HCT116 (cell line): ENCODE data around the gene TNFRSF17. TPM values are rescaled to one million over a fixed set of nuclear protein-coding genes. Genes with fewer than 3 reads are reported as not detected.

ENCODE experiments used
- ATAC-seq: fragments of 200-7000 bp; cut with Tn5 transposase; 2 replicates; pipeline ENCODE4 v1.9.1; 2020; ENCODE audit warnings: mild to moderate bottlenecking, moderate library complexity
- BruUV-seq: library from RNA; stranded (reverse); fragments of 400-500 nt; replicated peaks from 2 replicates; lab custom pipeline; 2021; lab: Mats Ljungman, UMichigan
- CTCF ChIA-PET: fragments of 300-600 bp; sonication (Branson Sonifier 250); formaldehyde crosslinking; loops from one replicate; lab custom pipeline; 2021; ENCODE audit warnings: antibody characterized with exemption; lab: Charles Lee
- POLR2A ChIA-PET: fragments of 300-600, 350-600 bp; sonication (Branson Sonifier 250); formaldehyde crosslinking; loops from one replicate; lab custom pipeline; 2021; ENCODE audit warnings: antibody characterized with exemption; lab: Charles Lee
- RAD21 ChIA-PET, 2 experiments: fragments of 300-600 bp; sonication (Branson Sonifier 250); formaldehyde crosslinking; loops; one replicate each; lab custom pipeline; 2023; ENCODE audit warnings: low total read pairs in 2 of 2; ENCODE audit not compliant: uncharacterized antibody in 2 of 2, unreplicated experiment in 2 of 2, low non-redundant PET in 1 of 2; lab: Charles Lee
- DNase-seq: peaks from one replicate; pipeline ENCODE4 v3.0.0-alpha.2; 2010; ENCODE audit warnings: low read depth, low spot score
- H2AFZ ChIP-seq: fragments of 200-600 bp; shearing (Covaris generic), sonication (generic); 2 replicates; pipeline ENCODE4 v1.6.1; 2017; ENCODE audit warnings: low read depth, mixed run types, mixed read lengths, antibody characterized with exemption, low read length; ENCODE audit not compliant: poor library complexity, severe bottlenecking
- H3K27ac ChIP-seq: 2 replicates; pipeline ENCODE4 v1.5.1; 2012; ENCODE audit warnings: low read depth, low read length
- H3K27me3 ChIP-seq: fragments of 200-600 bp; sonication (generic); 2 replicates; pipeline ENCODE4 v1.6.1; 2016; ENCODE audit warnings: mixed run types, low read length, mixed read lengths; ENCODE audit not compliant: insufficient read depth
- H3K36me3 ChIP-seq, 2 experiments: fragments of 200-500 bp in 1 of 2; fragments of 200-600 bp in 1 of 2; sonication (Bioruptor generic) in 1 of 2; sonication (generic) in 1 of 2; 2 replicates each; pipeline versions ENCODE4 v1.5.1 to v1.6.1; 2014 to 2016; ENCODE audit warnings: low read length in 2 of 2, inconsistent platforms in 1 of 2, mixed read lengths in 1 of 2, mixed run types in 1 of 2; ENCODE audit not compliant: insufficient read depth in 2 of 2, control insufficient read depth in 1 of 2
- H3K4me1 ChIP-seq, 2 experiments: fragments of 200-600 bp in 1 of 2; sonication (generic) in 1 of 2; 2 replicates each; pipeline versions ENCODE4 v1.5.1 to v1.6.1; 2012 to 2017; ENCODE audit warnings: low read length in 2 of 2, inconsistent platforms in 1 of 2, mild to moderate bottlenecking in 1 of 2, mixed read lengths in 1 of 2, mixed run types in 1 of 2, moderate library complexity in 1 of 2; ENCODE audit not compliant: insufficient read depth in 2 of 2, control insufficient read depth in 1 of 2
- H3K4me2 ChIP-seq: fragments of 200-600 bp; sonication (generic); 2 replicates; pipeline ENCODE4 v1.6.1; 2017; ENCODE audit warnings: mixed run types, low read length, mixed read lengths
- H3K4me3 ChIP-seq, 2 experiments: fragments of 200-600 bp in 1 of 2; sonication (generic) in 1 of 2; replicated peaks in 1 of 2; 2 replicates each; pipeline ENCODE4 v1.5.1; 2011 to 2016; ENCODE audit warnings: low read length in 2 of 2, control low read depth in 1 of 2, low read depth in 1 of 2, mild to moderate bottlenecking in 1 of 2, mixed read lengths in 1 of 2, mixed run types in 1 of 2
- H3K79me2 ChIP-seq: fragments of 200-600 bp; sonication (generic); 2 replicates; pipeline ENCODE4 v1.6.1; 2017; ENCODE audit warnings: mild to moderate bottlenecking, mixed run types, low read length, moderate library complexity, mixed read lengths; ENCODE audit not compliant: insufficient read depth
- H3K9ac ChIP-seq: fragments of 200-600 bp; sonication (generic); 2 replicates; pipeline ENCODE4 v1.6.1; 2016; ENCODE audit warnings: low read length, mixed read lengths
- H3K9me2 ChIP-seq: fragments of 200-600 bp; sonication (generic), shearing (Covaris generic); 2 replicates; pipeline ENCODE4 v1.6.1; 2017; ENCODE audit warnings: mixed run types, mild to moderate bottlenecking, moderate library complexity; ENCODE audit not compliant: insufficient read depth
- H3K9me3 ChIP-seq, 2 experiments: fragments of 200-500 bp in 1 of 2; fragments of 200-600 bp in 1 of 2; sonication (Bioruptor generic) in 1 of 2; sonication (generic) in 1 of 2; 2 replicates each; pipeline ENCODE4 v1.6.1; 2014 to 2017; ENCODE audit warnings: low read length in 2 of 2, mixed read lengths in 2 of 2, inconsistent platforms in 1 of 2, low read depth in 1 of 2, mild to moderate bottlenecking in 1 of 2, mixed run types in 1 of 2, moderate library complexity in 1 of 2; ENCODE audit not compliant: control insufficient read depth in 1 of 2, insufficient read depth in 1 of 2
- H4K20me1 ChIP-seq: fragments of 200-600 bp; sonication (generic), shearing (Covaris generic); 2 replicates; pipeline ENCODE4 v1.6.1; 2017; ENCODE audit warnings: mixed run types, mild to moderate bottlenecking, moderate library complexity; ENCODE audit not compliant: insufficient read depth
- ATF3 ChIP-seq: IDR thresholded peaks from 2 replicates; pipeline ENCODE4 v1.6.1; 2012
- CTCF ChIP-seq, 3 experiments: fragments of 200-600 bp in 1 of 3; sonication (generic) in 1 of 3; IDR thresholded peaks in 2 of 3; conservative IDR thresholded peaks in 1 of 3; 2 replicates each; pipeline ENCODE4 v1.5.1; 2012 to 2017; ENCODE audit warnings: low read depth in 2 of 3, low read length in 2 of 3, antibody characterized with exemption in 1 of 3, borderline replicate concordance in 1 of 3, control low read depth in 1 of 3, mild to moderate bottlenecking in 1 of 3, mixed read lengths in 1 of 3, mixed run types in 1 of 3, moderate library complexity in 1 of 3; ENCODE audit not compliant: insufficient read depth in 1 of 3
- EGR1 ChIP-seq: IDR thresholded peaks from 2 replicates; pipeline ENCODE4 v1.6.1; 2012; ENCODE audit warnings: low read depth
- ELF1 ChIP-seq: IDR thresholded peaks from 2 replicates; pipeline ENCODE4 v1.6.1; 2012; ENCODE audit warnings: low read depth, borderline replicate concordance
- EZH2 ChIP-seq: fragments of 200-600 bp; sonication (generic); IDR thresholded peaks from 2 replicates; pipeline ENCODE4 v1.6.1; 2017; ENCODE audit warnings: antibody characterized with exemption, mixed run types
- EZH2phosphoT487 ChIP-seq: fragments of 200-600 bp; IDR thresholded peaks from 2 replicates; pipeline ENCODE4 v1.6.1; 2018; ENCODE audit warnings: antibody characterized with exemption, borderline replicate concordance
- FOSL1 ChIP-seq: IDR thresholded peaks from 2 replicates; pipeline ENCODE4 v1.6.1; 2012; ENCODE audit warnings: low read depth
- JUND ChIP-seq: IDR thresholded peaks from 2 replicates; pipeline ENCODE4 v1.6.1; 2012
- POLR2A ChIP-seq: IDR thresholded peaks from 2 replicates; pipeline ENCODE4 v1.7.0; 2011; ENCODE audit warnings: borderline replicate concordance; ENCODE audit not compliant: insufficient read depth, insufficient read length; ENCODE audit errors: extremely low read depth
- POLR2AphosphoS5 ChIP-seq: IDR thresholded peaks from 2 replicates; pipeline ENCODE4 v1.6.1; 2011; ENCODE audit warnings: mild to moderate bottlenecking, low read depth, low read length, moderate library complexity
- RAD21 ChIP-seq: IDR thresholded peaks from 2 replicates; pipeline ENCODE4 v1.6.1; 2012; ENCODE audit warnings: low read depth, mild to moderate bottlenecking
- SIN3A ChIP-seq: IDR thresholded peaks from 2 replicates; pipeline ENCODE4 v1.6.1; 2012; ENCODE audit warnings: low read depth
- SRF ChIP-seq: IDR thresholded peaks from 2 replicates; pipeline ENCODE4 v1.6.1; 2012; ENCODE audit warnings: low read depth
- TCF7L2 ChIP-seq: IDR thresholded peaks from 2 replicates; pipeline ENCODE4 v1.7.0; 2011; ENCODE audit warnings: borderline replicate concordance, inconsistent platforms; ENCODE audit not compliant: insufficient read depth, insufficient read length; ENCODE audit errors: extremely low read depth
- ZBTB33 ChIP-seq: IDR thresholded peaks from 2 replicates; pipeline ENCODE4 v1.6.1; 2011; ENCODE audit warnings: mild to moderate bottlenecking, low read length, moderate library complexity; ENCODE audit not compliant: insufficient replicate concordance; ENCODE audit errors: extremely low read depth
- intact Hi-C: fragments of 100-400 bp; cut with micrococcal nuclease; formaldehyde crosslinking; loops from 2 replicates; pipeline ENCODE4 v1.10.0; 2022
- total RNA-seq: library from RNA; stranded (reverse); gene quantifications from one replicate; pipeline ENCODE4 v1.2.1, GENCODE V29; 2021; ENCODE audit not compliant: unreplicated experiment

Gene TNFRSF17
- total RNA-seq, 1 experiment from 2014 or later: not detected

- H3K9me3 ChIP-seq: no peaks in the 10 kb centered on the region
- no peak for TF ChIP-seq EGR1
- no peak for TF ChIP-seq POLR2AphosphoS5
- no peak for TF ChIP-seq ELF1
- TF ChIP-seq SIN3A: no peak
- TF ChIP-seq RAD21: no peak
- TF ChIP-seq EZH2phosphoT487: no peak
- no peak for TF ChIP-seq EZH2
- no peak for TF ChIP-seq POLR2A
- no peak for TF ChIP-seq TCF7L2
- TF ChIP-seq ZBTB33: no peak
- TF ChIP-seq ATF3: no peak
- no peak for TF ChIP-seq CTCF (IDR thresholded peaks at IDR 0.05 in 2 of 3, conservative IDR thresholded peaks at IDR 0.05 in 1 of 3; ENCODE audit: borderline replicate concordance in 1 of 3, insufficient read depth in 1 of 3, low read depth in 2 of 3, low read length in 2 of 3)
- no peak for TF ChIP-seq FOSL1
- TF ChIP-seq JUND: no peak
- TF ChIP-seq SRF: no peak
- no TSS peak for BruUV-seq
- no peaks in the 10 kb centered on the region for H3K79me2 ChIP-seq
- H4K20me1 ChIP-seq: no peaks in the 10 kb centered on the region
- no peak overlapping the region for H3K4me3 ChIP-seq
- DNase-seq: no peak
- no peak overlapping the region for H3K27ac ChIP-seq
- no peaks in the 10 kb centered on the region for H3K4me1 ChIP-seq
- ChIA-PET POLR2A (no interaction called here), RAD21 (no interaction called here), CTCF (no interaction called here)
- no peaks in the 10 kb centered on the region for H3K27me3 ChIP-seq
- H2AFZ ChIP-seq: no peak overlapping the region
- intact Hi-C loops: no loop called here
- no peaks in the 10 kb centered on the region for H3K9me2 ChIP-seq
- H3K9ac ChIP-seq: no peak overlapping the region
- ATAC-seq: no peak
- no peak overlapping the region for H3K4me2 ChIP-seq
- H3K36me3 ChIP-seq: no peaks in the 10 kb centered on the region
Observed at GRCh38 chr16:11988258-11988978, 23.4 kb downstream of the TNFRSF17 start.
